Measurements from ENCODE around the gene SEC63. TPM values are rescaled to one million over a fixed set of nuclear protein-coding genes. Genes with fewer than 3 reads are reported as not detected.

Gene SEC63
- total and polyA plus RNA-seq, 2 of the 4 experiments (the other 2 are of a cell fraction) = 8.6 to 22.4 TPM

DNA sequence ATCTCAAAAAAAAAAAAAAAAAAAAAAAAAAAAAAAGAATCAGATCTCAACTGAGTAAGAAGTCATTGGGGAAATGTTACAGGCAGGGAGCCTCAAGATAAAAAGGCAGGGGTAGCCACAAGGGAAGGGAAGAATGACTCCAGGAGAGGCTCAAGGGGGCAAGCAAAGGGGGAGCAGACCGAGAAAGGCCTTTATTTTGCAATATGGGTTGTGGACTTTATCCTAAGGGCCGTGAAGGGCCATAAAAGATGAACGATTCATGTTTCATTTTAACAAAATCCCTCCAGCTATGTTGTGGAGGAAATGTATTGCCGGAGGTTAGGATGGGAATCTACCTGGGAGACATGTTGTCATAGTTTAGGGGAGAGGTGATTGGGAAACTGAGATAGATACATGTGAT is 25.8 kb upstream of the SEC63 start:
- Histone ChIP-seq H3K27me3 (ENCODE audit: control insufficient read depth, insufficient read depth, low read length) (peaks cover 4% of the 10 kb centered on the region), H3K23ac (ENCODE audit: low read depth, low read length) (no peak overlapping the region), H2BK120ac (ENCODE audit: low read depth, low read length) (no peak overlapping the region), H2BK15ac (ENCODE audit: low read depth, low read length) (no peak overlapping the region), H3K36me3 (ENCODE audit: control insufficient read depth, insufficient read depth, low read length) (no peaks in the 10 kb centered on the region), H4K20me1 (ENCODE audit: insufficient read depth, low read length) (no peaks in the 10 kb centered on the region), H3K4ac (ENCODE audit: low read depth, low read length) (no peak overlapping the region), H3K27ac (ENCODE audit: insufficient read depth, low read length) (no peak overlapping the region), H3K18ac (ENCODE audit: low read depth, low read length) (no peak overlapping the region), H3K4me2 (ENCODE audit: low read depth, low read length) (no peak overlapping the region), H2BK5ac (ENCODE audit: low read depth, low read length, poor library complexity, severe bottlenecking) (no peak overlapping the region), H3K9me3 (ENCODE audit: control insufficient read depth, insufficient read depth, low read length) (no peaks in the 10 kb centered on the region), H3K9ac (ENCODE audit: low read depth, low read length) (no peak overlapping the region), H3K79me1 (ENCODE audit: low read depth in 1 of 2, low read length in 2 of 2) (no peaks in the 10 kb centered on the region), H3K9me1 (ENCODE audit: insufficient read depth, low read length) (no peaks in the 10 kb centered on the region), H4K91ac (ENCODE audit: insufficient read depth, low read depth, low read length) (no peak overlapping the region), H3K56ac (ENCODE audit: extremely low read depth, insufficient read depth, low read length) (no peak overlapping the region), H4K5ac (ENCODE audit: low read depth, low read length) (no peak overlapping the region), H2BK20ac (ENCODE audit: low read depth, low read length) (no peak overlapping the region), H2AK9ac (replicated peaks; ENCODE audit: low read depth, low read length, poor library complexity) (no peak overlapping the region), H2AFZ (replicated peaks; ENCODE audit: low read length, poor library complexity) (no peak overlapping the region), H3K4me3 (ENCODE audit: insufficient read depth, low read depth, low read length) (no peak overlapping the region), H3K14ac (replicated peaks; ENCODE audit: low read depth, low read length) (no peak overlapping the region), H4K8ac (ENCODE audit: low read depth in 2 of 2, low read length in 2 of 2) (no peak overlapping the region), H3K4me1 (ENCODE audit: control insufficient read depth, insufficient read depth, low read length) (no peaks in the 10 kb centered on the region), H2AK5ac (ENCODE audit: low read depth, low read length) (no peak overlapping the region)
- in situ Hi-C loops (cut with MboI; ENCODE audit: low sequenced_read_pairs) (no loop called here), dilution Hi-C loops (cut with HindIII; ENCODE audit: low sequenced_read_pairs, unreplicated experiment) (no loop called here), intact Hi-C loops (cut with micrococcal nuclease) (no loop called here)
- CTCF ChIA-PET = no interaction called here
- 50% methylated on average over 1 of the region's 4 CpGs; no CpG with 5 or more reads in 1 of the 2 experiments for WGBS, 2 experiments (ENCODE audit: extremely low coverage in 2 of 2, insufficient read length in 1 of 2)
- no peak for ATAC-seq (ENCODE audit: low read depth)
- no peak for DNase-seq
- BruUV-seq (replicated peaks) = no TSS peak
- TF ChIP-seq, protein P1, sequence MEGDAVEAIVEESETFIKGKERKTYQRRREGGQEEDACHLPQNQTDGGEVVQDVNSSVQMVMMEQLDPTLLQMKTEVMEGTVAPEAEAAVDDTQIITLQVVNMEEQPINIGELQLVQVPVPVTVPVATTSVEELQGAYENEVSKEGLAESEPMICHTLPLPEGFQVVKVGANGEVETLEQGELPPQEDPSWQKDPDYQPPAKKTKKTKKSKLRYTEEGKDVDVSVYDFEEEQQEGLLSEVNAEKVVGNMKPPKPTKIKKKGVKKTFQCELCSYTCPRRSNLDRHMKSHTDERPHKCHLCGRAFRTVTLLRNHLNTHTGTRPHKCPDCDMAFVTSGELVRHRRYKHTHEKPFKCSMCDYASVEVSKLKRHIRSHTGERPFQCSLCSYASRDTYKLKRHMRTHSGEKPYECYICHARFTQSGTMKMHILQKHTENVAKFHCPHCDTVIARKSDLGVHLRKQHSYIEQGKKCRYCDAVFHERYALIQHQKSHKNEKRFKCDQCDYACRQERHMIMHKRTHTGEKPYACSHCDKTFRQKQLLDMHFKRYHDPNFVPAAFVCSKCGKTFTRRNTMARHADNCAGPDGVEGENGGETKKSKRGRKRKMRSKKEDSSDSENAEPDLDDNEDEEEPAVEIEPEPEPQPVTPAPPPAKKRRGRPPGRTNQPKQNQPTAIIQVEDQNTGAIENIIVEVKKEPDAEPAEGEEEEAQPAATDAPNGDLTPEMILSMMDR (conservative IDR thresholded peaks at IDR 0.05; ENCODE audit: low read depth, low read length) = no peak
- TF ChIP-seq, protein P2, sequence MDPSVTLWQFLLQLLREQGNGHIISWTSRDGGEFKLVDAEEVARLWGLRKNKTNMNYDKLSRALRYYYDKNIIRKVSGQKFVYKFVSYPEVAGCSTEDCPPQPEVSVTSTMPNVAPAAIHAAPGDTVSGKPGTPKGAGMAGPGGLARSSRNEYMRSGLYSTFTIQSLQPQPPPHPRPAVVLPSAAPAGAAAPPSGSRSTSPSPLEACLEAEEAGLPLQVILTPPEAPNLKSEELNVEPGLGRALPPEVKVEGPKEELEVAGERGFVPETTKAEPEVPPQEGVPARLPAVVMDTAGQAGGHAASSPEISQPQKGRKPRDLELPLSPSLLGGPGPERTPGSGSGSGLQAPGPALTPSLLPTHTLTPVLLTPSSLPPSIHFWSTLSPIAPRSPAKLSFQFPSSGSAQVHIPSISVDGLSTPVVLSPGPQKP (IDR thresholded peaks at IDR 0.05; ENCODE audit: borderline replicate concordance, low read depth, low read length) = no peak
- no peak for TF ChIP-seq USF2 (IDR thresholded peaks at IDR 0.05; ENCODE audit: low read depth, low read length)
- no peak for TF ChIP-seq CHD1 (IDR thresholded peaks at IDR 0.05; ENCODE audit: low read depth, low read length)
- no peak for TF ChIP-seq MAFK (IDR thresholded peaks at IDR 0.05; ENCODE audit: low read depth, low read length)
- no peak for TF ChIP-seq FOS (IDR thresholded peaks at IDR 0.05; ENCODE audit: low read depth, low read length)
- no peak for TF ChIP-seq RCOR1 (IDR thresholded peaks at IDR 0.05; ENCODE audit: insufficient replicate concordance, low read length)
- TF ChIP-seq MAZ (IDR thresholded peaks at IDR 0.05; ENCODE audit: borderline replicate concordance, low read depth, low read length) = no peak
- no peak for TF ChIP-seq CEBPB (IDR thresholded peaks at IDR 0.05; ENCODE audit: low read depth, low read length)
- TF ChIP-seq MXI1 (IDR thresholded peaks at IDR 0.05; ENCODE audit: borderline replicate concordance, low read depth, low read length) = no peak
- TF ChIP-seq BHLHE40 (IDR thresholded peaks at IDR 0.05; ENCODE audit: low read depth, low read length) = no peak
- POLR2A ChIA-PET (ENCODE audit: unreplicated experiment) = no interaction called here
